NCI-H2196 (cell line): ENCODE results near the gene PYURF.

Source experiments
- DNase-seq: peaks from one replicate; lab custom pipeline; 2025; ENCODE audit not compliant: unreplicated experiment; lab: John Stamatoyannopoulos, UW

Gene PYURF

GRCh38 chr4:88514557-88515511, 8.7 kb downstream of the PYURF start:
- DNase-seq = no peak

DNA sequence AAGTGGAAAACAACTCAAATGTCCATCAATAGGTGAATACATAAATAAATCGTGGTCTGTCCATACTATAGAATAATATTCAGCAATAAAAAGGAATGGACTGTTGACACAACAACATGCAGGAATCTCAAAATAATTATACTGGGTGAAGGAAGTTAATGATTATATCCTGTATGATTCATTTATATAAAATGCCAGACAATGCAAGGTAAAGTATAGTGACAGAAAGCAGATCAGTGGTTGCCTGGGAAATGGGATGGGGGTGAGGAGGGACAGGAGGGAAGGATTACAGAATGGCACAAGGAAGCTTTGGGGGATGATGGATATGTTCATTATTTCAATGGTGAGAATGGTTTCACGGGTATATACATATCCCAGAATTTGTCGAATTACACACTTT, 12.3 kb downstream of the PYURF start:
- DNase-seq = no peak

DNA sequence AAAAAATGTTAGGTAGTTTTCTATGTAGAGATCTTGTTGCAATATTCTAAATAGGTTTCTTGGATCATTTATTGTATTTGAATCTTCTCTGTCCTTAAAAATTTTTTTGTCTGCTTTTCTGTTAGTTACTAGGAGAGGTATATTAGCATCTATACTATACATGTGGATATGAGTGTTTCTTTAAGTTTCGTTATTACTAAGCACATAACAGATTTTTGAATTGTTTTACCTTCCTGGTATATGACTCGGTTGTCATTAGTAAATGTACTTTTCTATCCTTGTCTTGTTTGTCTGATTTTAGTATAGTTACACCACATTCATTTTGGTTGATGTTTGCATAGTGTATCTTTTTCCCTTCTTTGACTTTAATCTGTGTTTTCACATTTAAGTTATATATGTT, 20.2 kb downstream of the PYURF start:
- DNase-seq = no peak

DNA sequence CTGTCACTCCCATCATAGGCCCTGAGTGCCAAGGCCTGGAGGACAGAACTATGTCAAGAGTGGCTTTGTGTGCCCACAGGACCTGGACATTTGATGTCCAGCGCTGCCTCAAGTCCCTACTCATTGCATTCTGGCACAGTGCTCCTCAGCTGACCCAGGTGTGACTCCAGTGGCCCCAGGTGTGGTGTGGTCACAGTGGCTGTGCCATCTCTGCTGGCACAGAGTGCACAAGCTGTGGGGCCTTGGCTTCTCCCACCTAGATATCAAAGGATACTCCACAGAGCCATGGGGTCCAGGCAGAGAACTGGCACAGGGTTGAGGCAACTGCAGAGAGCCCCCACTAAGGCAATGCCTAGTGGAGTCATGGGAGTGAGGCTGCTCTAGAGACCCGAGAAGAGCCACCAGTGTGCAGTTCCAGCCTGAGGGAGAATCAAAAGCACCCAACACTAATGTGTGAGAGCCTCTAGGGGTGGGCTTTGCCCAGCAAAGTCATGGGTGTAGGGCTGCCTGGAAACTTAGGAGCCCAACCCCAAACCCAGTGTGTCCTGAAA, 25.6 kb downstream of the PYURF start:
- DNase-seq = no peak

GRCh38 chr4:88489100-88489761, 34.3 kb downstream of the PYURF start:
- DNase-seq = no peak

DNA sequence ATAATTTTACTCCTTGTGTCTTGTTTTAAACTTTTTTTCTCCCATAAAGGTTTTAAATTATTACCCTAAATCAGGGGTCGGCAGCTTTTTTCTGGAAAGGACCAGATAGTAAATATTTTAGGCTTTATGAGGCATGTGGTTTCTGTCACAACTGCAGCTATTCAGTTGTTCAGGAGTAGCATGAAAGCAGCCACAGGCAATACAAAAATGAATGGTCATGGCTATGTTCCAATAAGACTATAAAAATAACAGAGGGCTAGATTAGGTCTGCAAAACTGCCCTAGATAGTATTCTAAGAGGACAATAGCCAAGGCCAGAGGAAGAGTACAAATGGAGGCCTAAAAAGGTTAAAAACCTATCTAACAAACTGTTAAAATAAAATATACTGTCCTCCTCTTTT, 42.0 kb downstream of the PYURF start:
- DNase-seq = no peak

DNA sequence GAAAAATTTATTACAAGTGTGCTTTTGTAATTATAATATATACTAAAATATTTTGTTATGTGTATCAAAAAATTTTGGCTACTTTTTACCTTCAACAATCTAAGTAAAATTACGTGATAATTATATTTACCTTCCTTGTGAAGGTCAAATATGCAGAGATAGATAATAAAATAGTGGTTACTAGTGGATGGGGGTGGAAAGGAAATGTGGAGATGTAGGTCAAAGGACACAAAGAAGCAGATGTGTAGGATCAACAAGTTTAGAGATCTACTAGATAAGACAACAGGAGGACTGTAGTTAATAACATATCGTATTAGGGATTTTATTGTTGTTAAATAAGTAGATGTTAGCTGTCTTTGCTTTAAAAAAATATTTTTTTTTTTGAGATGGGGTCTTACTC, 45.3 kb downstream of the PYURF start:
- DNase-seq = no peak

GRCh38 chr4:88477229-88477860, 46.2 kb downstream of the PYURF start:
- DNase-seq = no peak
